A673 (cell line): ENCODE data around the gene APOL2. TPM values are rescaled to one million over a fixed set of nuclear protein-coding genes. Genes with fewer than 3 reads are reported as not detected.
A peak's percentile ranks its signal among the peaks of the same experiment; 100 is the strongest.

ENCODE experiments used
- BruUV-seq: library from RNA; stranded (reverse); fragments of 400-500 nt; replicated peaks from 2 replicates; lab custom pipeline; 2021; lab: Mats Ljungman, UMichigan
- CTCF ChIA-PET: fragments of 300-600 bp; sonication (Branson Sonifier 250); formaldehyde crosslinking; loops from one replicate; lab custom pipeline; 2022; ENCODE audit warnings: antibody characterized with exemption; lab: Charles Lee
- POLR2A ChIA-PET: fragments of 300-600 bp; sonication (Branson Sonifier 250); formaldehyde crosslinking; loops from one replicate; lab custom pipeline; 2022; ENCODE audit warnings: antibody characterized with exemption; ENCODE audit not compliant: low non-redundant PET; lab: Charles Lee
- DNase-seq: peaks from one replicate; pipeline ENCODE4 v3.0.0-alpha.2; 2015; ENCODE audit warnings: low spot score
- H3K27ac ChIP-seq: fragments of 200-600 bp; sonication (generic); 2 replicates; pipeline ENCODE4 v1.5.1; 2016; ENCODE audit warnings: mixed run types, low read depth, mild to moderate bottlenecking, mixed read lengths, antibody characterized with exemption, low read length; ENCODE audit not compliant: poor library complexity, severe bottlenecking
- H3K27me3 ChIP-seq: fragments of 200-600 bp; sonication (generic); replicated peaks from 2 replicates; pipeline ENCODE4 v1.6.1; 2017; ENCODE audit warnings: mixed run types, low read depth, mild to moderate bottlenecking, mixed read lengths, antibody characterized with exemption, low read length; ENCODE audit not compliant: insufficient read depth, poor library complexity
- H3K36me3 ChIP-seq: fragments of 200-600 bp; sonication (generic); 2 replicates; pipeline ENCODE4 v1.6.1; 2016; ENCODE audit warnings: mixed run types, mild to moderate bottlenecking, mixed read lengths, antibody characterized with exemption, low read length; ENCODE audit not compliant: insufficient read depth, poor library complexity, severe bottlenecking
- H3K4me1 ChIP-seq: fragments of 200-600 bp; sonication (generic); 2 replicates; pipeline ENCODE4 v1.6.1; 2017; ENCODE audit warnings: mixed run types, mild to moderate bottlenecking, mixed read lengths, antibody characterized with exemption, low read length; ENCODE audit not compliant: insufficient read depth, poor library complexity, severe bottlenecking
- H3K4me3 ChIP-seq: fragments of 200-600 bp; sonication (generic); 2 replicates; pipeline ENCODE4 v1.5.1; 2016; ENCODE audit warnings: low read depth, mixed run types, mild to moderate bottlenecking, mixed read lengths, low read length; ENCODE audit not compliant: poor library complexity, severe bottlenecking
- H3K9me3 ChIP-seq: fragments of 200-600 bp; sonication (generic); 2 replicates; pipeline ENCODE4 v1.6.1; 2016; ENCODE audit warnings: mixed run types, low read depth, mild to moderate bottlenecking, mixed read lengths, antibody characterized with exemption, low read length; ENCODE audit not compliant: poor library complexity, severe bottlenecking
- EZH2 ChIP-seq: fragments of 200-600 bp; sonication (generic); IDR thresholded peaks from 2 replicates; pipeline ENCODE4 v1.6.1; 2017; ENCODE audit warnings: borderline replicate concordance, low read depth, mild to moderate bottlenecking, mixed read lengths, antibody characterized with exemption, low read length; ENCODE audit not compliant: poor library complexity, severe bottlenecking
- intact Hi-C: fragments of 100-400 bp; cut with micrococcal nuclease; formaldehyde crosslinking; loops from one replicate; pipeline ENCODE4 v1.10.0; 2022; ENCODE audit not compliant: unreplicated experiment
- total RNA-seq: library from RNA; stranded (reverse); gene quantifications from 2 replicates; pipeline ENCODE4 v1.2.3, GENCODE V29; 2021
- TF ChIP-seq, protein P1 (sequence below): fragments of 300-800, 200-600 bp; sonication (generic); conservative IDR thresholded peaks from 2 replicates; pipeline ENCODE4 v1.5.1; 2017; ENCODE audit warnings: low read depth, mild to moderate bottlenecking, antibody characterized with exemption, low read length, moderate library complexity, mixed read lengths

APOL2 gene
- total RNA-seq, 1 experiment from 2014 or later, result 45.1 TPM

GRCh38 chr22:36221799-36222751 lies 17.3 kb downstream of the APOL2 start:
- POLR2A ChIA-PET, result no interaction called here
- H3K9me3 ChIP-seq, result no peaks in the 10 kb centered on the region
- H3K27me3 ChIP-seq, result no peaks in the 10 kb centered on the region
- BruUV-seq, result no TSS peak
- no peak for TF ChIP-seq EZH2
- TF ChIP-seq, protein P1, sequence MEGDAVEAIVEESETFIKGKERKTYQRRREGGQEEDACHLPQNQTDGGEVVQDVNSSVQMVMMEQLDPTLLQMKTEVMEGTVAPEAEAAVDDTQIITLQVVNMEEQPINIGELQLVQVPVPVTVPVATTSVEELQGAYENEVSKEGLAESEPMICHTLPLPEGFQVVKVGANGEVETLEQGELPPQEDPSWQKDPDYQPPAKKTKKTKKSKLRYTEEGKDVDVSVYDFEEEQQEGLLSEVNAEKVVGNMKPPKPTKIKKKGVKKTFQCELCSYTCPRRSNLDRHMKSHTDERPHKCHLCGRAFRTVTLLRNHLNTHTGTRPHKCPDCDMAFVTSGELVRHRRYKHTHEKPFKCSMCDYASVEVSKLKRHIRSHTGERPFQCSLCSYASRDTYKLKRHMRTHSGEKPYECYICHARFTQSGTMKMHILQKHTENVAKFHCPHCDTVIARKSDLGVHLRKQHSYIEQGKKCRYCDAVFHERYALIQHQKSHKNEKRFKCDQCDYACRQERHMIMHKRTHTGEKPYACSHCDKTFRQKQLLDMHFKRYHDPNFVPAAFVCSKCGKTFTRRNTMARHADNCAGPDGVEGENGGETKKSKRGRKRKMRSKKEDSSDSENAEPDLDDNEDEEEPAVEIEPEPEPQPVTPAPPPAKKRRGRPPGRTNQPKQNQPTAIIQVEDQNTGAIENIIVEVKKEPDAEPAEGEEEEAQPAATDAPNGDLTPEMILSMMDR, result peak; percentile 75
- intact Hi-C loops, result loop anchor here (1.0 to 5.0 kb wide), 2 partner anchors 27 to 75 kb away; no protein-coding TSS in a partner anchor
- H3K4me1 ChIP-seq, result no peaks in the 10 kb centered on the region
- peak; percentile 49 for DNase-seq
- H3K36me3 ChIP-seq, result no peaks in the 10 kb centered on the region
- no peak overlapping the region for H3K4me3 ChIP-seq
- CTCF ChIA-PET, result no interaction called here
- no peak overlapping the region for H3K27ac ChIP-seq

DNA sequence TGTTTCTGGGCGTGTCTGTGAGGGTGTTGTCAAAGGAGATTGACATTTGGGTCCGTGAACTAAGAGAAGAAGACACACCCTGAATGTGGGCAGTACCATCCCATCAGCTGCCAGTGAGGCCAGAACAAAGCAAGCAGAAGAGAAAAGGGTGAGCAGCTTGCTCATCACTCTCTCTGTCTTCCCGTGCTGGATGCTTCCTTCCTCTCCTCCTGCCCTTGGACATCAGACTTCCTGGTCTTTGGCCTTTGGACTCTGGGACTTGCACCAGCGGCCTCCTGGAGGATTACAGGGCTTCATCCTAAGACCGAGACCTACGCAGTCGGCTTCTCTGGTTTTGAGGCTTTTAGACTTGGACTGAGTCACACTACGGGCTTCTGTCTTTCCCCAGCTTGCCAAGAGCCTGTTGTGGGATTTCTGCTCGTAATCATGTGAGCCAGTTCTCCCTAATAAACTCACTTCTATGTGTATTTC lies 18.8 kb downstream of the APOL2 start:
- no peak for TF ChIP-seq EZH2
- TF ChIP-seq, protein P1, result no peak
- no peaks in the 10 kb centered on the region for H3K9me3 ChIP-seq
- ChIA-PET POLR2A (no interaction called here), CTCF (no interaction called here)
- H3K36me3 ChIP-seq, result no peaks in the 10 kb centered on the region
- H3K4me3 ChIP-seq, result no peak overlapping the region
- no peak for DNase-seq
- no peaks in the 10 kb centered on the region for H3K27me3 ChIP-seq
- BruUV-seq, result no TSS peak
- no peak overlapping the region for H3K27ac ChIP-seq
- intact Hi-C loops, result loop anchor here (5.0 kb wide), 1 partner anchor 73 kb away; no protein-coding TSS in a partner anchor
- H3K4me1 ChIP-seq, result no peaks in the 10 kb centered on the region

- intact Hi-C loops, result no loop called here
- H3K4me1 ChIP-seq, result no peaks in the 10 kb centered on the region
- CTCF ChIA-PET, result no interaction called here
- no peaks in the 10 kb centered on the region for H3K9me3 ChIP-seq
- no peak overlapping the region for H3K4me3 ChIP-seq
- no TSS peak for BruUV-seq
- no peaks in the 10 kb centered on the region for H3K27me3 ChIP-seq
- DNase-seq, result no peak
- POLR2A ChIA-PET, result no interaction called here
- H3K36me3 ChIP-seq, result no peaks in the 10 kb centered on the region
- TF ChIP-seq EZH2, result no peak
- TF ChIP-seq, protein P1, result no peak
- no peak overlapping the region for H3K27ac ChIP-seq
Observed at GRCh38 chr22:36218648-36219193, 20.6 kb downstream of the APOL2 start.
